HG02759 (cell line): Measurements from ENCODE around the gene GAS6.
"Not testable (repeated sequence)": the region's sequence is repeated elsewhere in the genome, so short reads cannot be mapped to it uniquely, and the experiment has no call there.

Experiments used
- ATAC-seq: cut with Tn5 transposase; IDR thresholded peaks from one replicate; pipeline ENCODE4 v1.9.1; 2021; ENCODE audit warnings: mild to moderate bottlenecking, moderate library complexity; ENCODE audit not compliant: unreplicated experiment

The GAS6 gene

DNA sequence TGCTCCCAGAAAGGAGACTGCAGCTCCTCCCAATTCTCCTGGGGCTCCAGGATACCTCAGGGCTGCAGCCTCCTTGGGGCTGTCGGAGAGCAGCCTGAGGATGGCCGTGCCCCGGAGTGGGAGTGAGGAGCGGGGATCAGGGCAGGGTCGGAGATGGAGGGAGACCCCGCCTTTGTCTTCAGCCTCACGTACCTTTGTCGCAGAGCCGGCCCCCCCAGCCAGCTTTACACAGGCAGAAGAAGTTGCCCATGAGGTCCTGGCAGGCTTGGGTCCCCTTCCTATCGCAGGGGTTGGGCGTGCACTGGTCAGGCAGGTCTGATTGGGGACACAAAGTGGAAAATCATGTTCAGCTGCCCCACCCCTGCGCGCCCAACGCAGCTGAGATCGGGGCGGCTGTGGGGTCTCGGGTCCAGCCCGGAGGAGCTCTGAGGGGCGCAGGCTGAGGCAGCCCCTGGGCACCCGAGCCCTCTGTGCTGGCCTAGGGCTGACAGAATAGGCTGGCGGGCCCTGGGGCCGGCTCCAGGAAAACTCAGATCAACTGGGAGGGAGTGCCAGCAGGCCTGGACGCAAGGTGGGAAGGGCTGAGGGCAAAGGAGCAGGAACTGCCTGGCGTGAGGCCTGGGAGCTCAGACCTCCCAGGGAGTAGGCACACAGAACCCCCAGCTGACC, 24.2 kb downstream of the GAS6 start:
- no peak for ATAC-seq

DNA sequence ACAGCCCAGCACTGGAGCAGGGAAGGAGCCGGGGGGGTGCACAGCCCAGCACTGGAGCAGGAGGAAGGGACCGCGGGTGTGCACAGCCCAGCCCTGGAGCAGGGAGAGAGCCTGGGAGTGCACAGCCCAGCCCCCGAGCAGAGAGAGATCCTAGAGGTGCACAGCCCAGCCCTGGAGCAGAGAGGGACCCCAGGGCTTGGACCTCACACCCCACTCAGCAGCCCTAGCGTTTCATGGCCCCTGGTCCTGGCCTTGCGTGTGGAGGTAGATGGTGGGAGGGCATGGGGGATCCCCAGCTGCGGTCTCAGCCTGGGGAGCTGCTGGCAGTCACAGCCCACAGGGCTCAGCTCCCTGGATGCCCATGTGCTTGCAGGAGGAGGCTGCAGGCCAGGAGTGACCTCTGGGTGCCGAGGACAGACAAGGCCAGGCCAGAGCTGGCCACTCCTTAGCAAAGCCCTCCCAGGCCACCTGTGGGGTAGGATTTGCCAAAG, 25.1 kb downstream of the GAS6 start:
- ATAC-seq = no peak

DNA sequence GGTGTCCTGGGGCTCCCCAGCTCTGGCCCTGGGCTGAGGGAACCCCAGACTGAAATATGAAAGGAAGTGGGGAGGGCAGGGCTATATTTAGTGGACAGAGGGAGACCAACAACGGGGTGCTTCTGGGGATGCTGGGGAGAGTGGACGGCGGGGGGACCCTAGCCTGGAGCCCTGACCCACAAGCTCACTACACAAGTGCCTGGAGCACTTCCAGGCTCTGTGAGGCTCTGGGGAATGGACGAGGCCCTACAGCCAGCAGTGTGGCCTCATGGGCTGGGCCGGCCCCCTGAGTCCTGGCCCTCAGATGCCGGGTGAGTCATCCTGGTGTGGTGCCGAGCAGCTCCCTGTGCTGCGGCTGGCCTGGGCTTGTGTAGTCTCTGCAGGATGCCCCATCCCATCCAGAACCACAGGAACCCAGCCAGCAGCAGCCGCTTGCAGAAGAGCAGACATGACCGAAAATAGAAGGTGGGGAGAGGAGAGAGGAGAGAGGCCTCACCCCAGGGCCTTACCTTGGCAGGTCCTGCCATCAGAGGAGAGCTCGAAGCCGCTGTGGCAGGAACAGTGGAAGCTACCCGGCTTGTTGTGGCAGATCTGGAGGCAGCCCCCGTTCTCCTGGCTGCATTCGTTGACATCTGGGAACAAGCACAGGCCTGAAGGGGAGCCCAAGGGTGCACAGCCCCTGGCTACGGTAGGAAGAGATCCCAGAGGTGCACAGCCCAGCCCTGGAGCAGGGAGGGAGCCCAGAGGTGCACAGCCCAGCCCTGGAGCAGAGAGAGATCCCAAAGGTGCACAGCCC, 26.1 kb downstream of the GAS6 start:
- no peak for ATAC-seq

DNA sequence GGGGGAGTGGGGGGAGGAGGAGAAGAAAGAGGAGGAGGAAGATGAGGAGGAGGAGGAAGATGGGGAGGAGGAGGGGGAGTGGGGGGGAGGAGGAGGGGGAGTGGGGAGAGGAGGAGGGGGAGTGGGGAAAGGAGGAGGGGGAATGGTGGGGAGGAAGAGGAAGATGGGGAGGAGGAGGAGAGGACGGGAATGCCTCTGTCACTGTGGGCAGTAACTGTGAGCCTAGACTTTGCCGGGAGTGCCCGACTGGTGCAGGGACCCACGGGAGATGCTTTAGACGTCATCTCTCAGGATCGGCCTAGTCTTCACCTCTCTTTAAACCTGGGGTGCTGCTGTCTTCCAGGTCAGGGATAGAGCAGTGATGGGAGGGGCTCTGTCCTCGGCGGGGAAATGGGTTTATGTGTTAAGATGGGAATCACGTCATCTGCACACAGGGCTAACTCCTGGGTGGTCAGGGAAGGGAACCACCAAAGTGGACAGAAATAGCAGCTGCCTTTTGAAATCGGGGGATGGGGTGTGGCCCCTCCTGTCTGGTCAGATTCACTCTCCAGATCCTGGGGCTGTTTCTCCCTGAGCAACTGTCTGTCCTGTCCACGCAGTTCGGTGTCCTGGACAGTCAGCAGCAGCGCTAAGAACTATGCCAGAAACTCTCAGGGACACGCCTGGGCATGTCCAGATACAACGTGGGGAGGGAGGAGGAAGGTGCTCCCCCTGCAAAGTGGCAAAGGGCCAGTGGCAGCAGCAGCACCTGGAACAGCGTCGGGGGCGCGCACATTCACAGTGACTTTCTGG, 26.9 kb downstream of the GAS6 start:
- ATAC-seq = no peak

DNA sequence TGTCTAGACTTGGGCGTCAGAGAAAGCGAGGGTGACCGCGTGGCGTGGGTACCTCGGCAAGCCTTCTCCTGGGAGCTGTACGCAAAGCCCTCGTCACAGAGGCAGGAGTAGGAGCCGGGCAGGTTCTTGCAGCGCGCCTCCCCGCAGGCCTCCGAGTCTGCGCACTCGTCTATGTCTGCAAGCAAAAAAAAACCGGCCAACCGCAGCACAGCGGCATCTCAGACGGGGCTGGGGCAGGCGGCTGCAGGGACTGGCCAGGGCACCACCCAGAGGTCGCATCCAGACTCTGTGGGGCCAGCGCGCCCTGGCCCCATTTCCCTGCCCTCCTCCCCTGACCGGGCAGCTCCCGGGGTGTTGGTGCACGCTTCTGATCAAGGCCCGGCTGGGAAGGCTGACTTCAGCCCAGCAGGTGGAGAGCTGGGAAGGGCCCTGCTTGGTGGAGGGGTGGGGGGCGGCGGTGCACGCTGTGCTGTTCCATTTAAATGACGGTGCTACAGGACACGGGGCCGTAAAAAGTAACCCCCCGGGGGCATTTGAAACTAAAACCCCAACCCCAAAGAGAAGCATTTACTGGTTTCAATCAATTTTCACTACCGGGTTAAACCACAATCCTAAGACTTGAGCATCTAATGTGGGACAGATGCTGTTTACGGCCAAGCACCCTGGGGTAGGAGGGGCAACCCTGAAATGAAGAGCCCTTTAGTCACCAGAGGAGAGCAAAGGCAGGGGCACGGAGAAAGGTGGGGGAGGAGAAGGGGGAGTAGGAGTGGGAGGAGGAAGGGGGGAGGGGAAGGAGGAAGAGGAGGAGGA, 28.2 kb downstream of the GAS6 start:
- no peak for ATAC-seq

DNA sequence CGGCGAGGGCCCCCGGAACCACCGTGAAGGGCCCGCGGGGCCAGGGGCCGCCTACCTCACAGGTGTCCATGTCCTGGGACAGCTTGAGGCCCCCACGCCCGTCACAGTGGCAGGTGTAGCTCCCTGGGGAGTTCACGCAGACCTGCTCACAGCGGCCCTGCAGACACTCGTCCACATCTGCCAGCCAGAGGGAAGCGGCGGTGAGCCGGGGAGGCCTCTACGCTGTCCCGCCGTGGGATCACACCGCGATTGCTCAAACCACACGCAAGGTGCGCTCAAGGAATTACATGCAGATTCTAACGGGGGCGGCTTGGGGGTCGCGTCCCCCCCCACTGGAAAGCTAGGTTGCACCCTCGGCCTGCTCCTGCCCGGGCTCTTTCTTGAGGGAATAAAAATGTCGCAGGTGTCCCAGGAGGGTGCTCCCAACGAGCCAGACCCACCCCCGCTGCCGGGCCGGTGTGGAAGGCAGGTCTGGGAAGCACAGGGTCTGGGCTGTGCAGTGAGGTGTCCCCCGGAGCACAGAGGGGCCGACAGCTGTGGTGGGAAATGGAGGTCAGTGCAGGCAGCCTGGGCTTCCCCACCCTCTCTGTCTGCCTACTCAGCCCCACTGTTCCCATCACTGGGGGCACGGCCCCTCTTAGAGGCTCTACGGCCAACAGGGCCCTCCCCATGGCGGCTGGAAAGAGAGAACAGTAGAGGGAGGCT, 29.2 kb downstream of the GAS6 start:
- ATAC-seq = no peak

DNA sequence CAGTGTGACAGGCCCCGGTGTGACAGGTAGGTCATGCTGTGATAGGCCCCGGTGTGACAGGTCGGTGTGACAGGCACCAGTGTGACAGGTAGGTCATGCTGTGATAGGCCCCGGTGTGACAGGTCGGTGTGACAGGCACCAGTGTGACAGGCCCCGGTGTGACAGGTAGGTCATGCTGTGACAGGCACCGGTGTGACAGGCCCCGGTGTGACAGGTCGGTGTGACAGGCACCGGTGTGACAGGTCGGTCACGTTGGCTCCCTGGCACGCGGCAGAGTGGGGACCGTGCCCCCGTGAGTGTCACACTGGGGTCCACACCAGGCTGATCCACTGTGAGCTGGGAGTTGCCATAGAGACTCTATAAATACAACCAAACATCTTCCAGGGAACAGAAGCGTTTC, 29.9 kb downstream of the GAS6 start:
- not testable (repeated sequence) for ATAC-seq

DNA sequence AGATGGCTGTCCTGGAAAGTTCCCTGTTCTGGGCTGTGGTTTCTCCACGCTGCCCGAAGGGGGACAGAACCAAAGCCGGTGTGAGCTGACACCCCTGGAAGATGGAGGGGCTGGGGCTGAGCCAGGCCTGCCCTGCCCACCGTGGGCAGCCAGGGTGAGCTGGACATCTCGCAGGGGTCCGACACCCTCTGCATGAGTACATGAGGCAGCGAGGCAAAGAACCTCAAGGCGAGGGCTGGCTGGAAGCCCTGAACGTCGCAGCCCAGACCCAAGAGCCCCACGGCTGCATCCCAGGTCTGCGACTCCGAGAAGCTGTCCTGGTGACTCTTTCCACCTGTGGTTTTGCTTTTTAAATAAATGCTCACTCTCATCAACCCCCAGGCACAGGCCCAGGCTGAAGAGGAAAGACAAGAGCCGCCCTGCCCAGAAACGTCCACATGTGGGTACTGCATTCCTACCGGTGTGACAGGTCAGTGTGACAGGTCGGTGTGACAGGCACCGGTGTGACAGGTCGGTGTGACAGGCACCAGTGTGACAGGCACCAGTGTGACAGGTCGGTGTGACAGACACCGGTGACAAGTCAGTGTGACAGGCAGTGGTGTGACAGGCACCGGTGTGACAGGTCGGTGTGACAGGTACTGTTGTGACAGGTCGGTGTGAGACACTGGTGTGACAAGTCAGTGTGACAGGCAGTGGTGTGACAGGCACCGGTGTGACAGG, 30.6 kb downstream of the GAS6 start:
- no peak for ATAC-seq

DNA sequence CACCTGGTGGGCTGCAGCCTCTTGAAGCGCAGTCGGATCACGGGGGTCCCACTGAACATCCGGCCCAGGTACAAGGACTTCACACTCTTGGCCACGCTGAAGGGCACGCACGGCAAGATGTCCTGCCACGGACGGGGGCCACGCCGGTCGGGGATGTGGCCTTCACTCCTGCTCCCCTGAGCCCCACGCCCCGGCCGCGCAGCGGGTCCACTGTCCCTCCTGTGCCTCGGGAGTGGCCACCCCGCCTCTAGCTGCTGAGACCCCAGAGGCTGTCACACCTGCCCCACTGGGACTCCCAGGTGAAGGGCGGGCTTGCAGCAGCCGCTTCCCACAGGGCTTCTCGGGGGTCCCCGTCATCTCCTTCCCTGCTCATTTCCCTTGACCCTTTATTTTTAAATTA, 31.2 kb downstream of the GAS6 start:
- no peak for ATAC-seq

DNA sequence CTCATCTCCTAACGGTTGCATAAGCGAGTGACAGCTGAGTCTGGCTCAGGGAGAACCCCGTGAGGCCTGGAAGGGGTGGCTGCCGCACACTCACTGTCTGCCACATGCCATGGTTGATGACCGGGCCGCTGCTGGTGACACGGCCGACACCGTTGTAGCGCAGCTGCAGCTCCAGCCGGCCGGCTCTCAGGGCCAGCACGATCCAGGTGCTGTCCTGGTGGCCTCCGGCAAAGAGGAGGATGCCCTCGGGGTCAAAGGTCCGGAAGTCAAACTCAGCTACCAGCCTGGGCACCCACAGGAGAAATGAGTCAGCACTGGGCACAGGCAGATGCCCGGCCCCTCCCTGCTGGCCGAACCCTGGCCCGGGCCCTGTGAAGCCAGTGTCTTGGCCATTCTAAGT, 31.7 kb downstream of the GAS6 start:
- no peak for ATAC-seq

DNA sequence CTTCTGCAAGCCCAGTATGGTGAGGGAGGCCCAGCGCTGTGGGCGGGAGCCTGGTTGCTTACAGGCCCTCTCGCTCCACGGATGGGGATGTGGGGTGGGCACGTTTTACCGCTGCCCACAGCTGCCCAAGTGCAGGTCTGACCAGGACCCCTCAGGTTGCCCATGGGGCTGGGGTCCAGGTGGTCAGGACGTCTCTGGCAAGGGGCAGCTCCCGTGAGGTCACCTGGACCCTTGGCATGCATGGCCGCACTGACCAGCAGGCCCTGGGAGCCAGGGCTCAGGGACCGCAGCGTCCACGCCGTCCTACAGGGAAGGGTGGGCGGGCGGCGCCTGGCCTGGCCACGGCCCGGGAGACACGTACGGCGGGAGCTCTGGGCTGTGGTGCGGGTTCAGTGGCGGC, 32.8 kb downstream of the GAS6 start:
- no peak for ATAC-seq

DNA sequence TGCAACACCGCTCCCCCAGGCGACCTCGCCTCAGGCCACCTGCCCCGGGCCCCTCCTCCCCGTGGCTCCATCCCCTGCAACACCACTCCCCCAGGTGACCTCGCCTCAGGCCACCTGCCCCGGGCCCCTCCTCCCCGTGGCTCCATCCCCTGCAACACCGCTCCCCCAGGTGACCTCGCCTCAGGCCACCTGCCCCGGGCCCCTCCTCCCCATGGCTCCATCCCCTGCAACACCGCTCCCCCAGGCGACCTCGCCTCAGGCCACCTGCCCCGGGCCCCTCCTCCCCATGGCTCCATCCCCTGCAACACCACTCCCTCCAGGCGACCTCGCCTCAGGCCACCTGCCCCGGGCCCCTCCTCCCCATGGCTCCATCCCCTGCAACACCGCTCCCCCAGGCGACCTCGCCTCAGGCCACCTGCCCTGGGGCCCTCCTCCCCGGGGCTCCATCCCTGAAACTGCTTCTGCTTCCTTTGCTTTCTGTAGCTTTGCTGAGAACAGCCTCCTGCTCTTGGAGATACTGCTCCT, 33.4 kb downstream of the GAS6 start:
- ATAC-seq = not testable (repeated sequence)

DNA sequence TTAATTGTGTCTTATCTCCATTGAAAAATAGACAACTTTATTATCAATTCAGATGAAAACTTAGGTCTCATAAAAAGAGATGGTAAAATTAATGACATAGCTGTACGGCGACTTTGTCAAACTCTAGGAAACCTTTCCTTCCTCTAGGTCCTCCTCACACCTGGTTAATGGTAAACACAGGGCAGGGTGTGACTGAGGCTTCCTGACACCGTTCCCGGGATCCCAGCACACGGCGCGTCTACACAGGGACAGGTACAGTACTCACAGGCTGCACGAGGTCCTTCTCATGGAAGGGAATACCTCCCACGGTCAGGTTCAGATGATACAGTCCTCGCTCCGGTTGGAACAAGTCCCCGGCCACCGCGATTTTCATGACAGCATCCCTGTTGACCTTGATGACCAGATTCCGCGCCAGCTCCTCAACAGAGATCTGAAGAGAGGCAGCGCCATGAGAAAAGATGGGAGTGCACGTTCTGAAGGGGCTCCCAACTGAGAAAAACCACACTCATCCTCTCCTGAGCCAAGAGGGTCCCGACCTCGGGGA, 35.5 kb downstream of the GAS6 start:
- no peak for ATAC-seq

DNA sequence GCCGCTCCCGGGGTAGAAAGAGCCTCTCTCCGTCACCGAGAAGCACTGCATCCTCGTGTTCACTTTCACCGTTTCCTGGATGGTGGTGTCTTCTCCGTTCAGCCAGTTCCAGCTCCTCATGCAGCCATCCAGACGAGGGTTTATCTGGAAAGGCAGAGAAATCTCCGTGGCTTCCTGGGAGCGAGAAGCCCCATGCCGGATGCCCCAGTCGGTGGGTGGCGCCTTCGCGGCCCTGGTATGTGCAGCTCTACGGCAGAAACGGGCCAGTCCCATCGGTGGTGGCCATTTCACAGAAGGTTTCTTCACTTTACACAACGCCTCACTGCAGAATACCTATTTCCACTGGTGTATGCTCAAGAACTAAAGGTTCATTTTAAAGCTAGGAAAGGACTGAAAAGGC, 36.9 kb downstream of the GAS6 start:
- no peak for ATAC-seq

DNA sequence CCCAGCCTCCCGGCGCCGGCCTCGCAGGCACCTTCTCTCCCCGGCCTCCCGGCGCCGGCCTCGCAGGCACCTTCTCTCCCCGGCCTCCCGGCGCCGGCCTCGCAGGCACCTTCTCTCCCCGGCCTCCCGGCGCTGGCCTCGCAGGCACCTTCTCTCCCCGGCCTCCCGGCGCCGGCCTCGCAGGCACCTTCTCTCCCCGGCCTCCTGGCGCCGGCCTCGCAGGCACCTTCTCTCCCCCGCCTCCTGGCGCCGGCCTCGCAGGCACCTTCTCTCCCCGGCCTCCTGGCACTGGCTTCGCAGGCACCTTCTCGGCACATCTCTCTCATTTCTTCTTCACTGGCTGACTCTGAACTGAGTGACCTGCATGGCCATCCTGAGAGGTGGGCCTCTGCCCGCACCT, 37.4 kb downstream of the GAS6 start:
- ATAC-seq = not testable (repeated sequence)

DNA sequence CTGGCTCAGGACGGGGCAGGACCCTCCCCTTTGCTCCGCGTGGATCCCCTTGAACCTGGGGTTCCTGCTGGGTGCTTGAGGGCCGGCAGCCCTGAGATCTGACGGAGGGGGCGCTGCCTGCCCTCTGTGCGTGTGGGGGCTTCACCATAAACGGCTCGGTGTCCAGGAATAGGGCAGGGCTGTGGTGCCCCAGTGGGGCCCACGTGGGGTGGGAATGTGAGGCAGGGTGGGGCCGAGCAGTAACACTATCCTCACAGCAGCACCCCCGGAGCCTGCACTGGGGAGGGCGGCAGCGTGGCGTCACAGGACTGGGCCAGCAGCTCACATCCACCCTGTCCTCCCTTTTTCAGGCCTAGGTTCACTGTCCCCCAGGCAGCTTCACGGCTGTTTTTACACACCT, 38.0 kb downstream of the GAS6 start:
- ATAC-seq = no peak

DNA sequence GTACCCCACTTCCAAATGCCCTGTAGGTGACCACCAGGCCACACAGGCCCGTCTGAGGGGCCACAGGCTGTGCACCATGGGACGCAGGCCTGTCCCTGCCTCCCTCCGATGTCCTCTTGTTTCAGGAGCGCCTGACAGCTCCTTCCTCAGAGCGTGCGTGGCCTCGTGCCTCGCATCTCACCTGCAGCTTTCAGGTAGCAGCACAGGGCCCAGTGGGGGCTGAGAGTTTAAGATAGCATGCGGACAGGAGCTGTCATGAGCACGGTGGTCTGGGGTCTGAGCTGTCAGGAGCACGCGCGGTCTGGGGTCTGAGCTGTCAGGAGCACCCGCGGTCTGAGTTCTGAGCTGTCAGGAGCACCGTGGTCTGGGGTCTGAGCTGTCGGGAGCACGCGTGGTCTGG, 40.1 kb downstream of the GAS6 start:
- ATAC-seq = no peak

DNA sequence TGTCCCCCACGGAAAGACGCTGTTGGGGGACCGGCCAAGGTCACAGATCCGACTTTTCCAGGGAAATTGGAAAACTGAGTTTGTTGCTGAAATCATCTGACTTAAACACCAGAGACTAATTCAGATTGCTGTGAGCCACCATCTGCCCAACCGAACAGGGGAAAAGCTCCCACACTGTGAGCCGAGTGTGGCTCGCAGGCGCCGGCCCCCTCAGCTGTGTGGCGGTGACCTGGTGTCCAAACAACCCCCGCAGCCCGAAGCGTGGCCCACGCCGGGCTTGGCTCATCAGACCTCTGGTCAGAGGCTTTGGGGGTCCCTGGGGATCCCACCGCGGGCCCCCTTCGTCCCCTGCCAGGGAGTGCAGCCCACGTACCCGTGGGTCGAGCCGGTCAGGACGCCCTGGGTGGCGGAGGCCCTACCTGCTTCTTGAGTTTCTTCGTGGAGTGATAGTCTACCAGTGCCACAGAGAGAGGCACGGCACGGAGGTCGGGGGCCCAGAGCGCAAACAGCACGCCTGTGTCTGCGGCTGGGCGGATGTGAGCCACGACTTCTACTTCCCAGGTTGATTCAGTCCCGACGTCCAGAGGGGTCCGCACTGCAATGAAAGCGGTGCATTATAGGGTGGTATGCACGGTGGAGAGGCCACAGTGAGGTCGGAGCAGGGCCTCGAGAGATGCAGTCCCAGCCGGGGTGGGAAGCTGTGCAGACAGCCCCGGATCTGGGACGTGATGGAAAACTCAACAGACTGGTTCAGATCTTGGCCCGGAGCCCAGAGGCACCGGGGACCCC, 40.7 kb downstream of the GAS6 start:
- ATAC-seq = no peak
